GM12878 (cell line): ENCODE results near the gene CEP120. TPM values are rescaled to one million over a fixed set of nuclear protein-coding genes. Genes with fewer than 3 reads are reported as not detected.

ENCODE experiments used
- ATAC-seq: fragments of 200-7000 bp; cut with Tn5 transposase; 3 replicates; pipeline ENCODE4 v1.9.1; 2020; ENCODE audit warnings: mild to moderate bottlenecking, moderate library complexity
- BruUV-seq: library from RNA; stranded (reverse); fragments of 400-500 nt; replicated peaks from 2 replicates; lab custom pipeline; 2021; lab: Mats Ljungman, UMichigan
- CTCF ChIA-PET: fragments of 300-600 bp; sonication (Branson Sonifier 250); formaldehyde crosslinking; extraction: SDS; loops from one replicate; lab custom pipeline; 2021; ENCODE audit warnings: inconsistent platforms; lab: Yijun Ruan, JAX
- POLR2A ChIA-PET: fragments of 350-600 bp; formaldehyde crosslinking; extraction: SDS; loops from one replicate; lab custom pipeline; 2021; ENCODE audit warnings: inconsistent platforms; lab: Charles Lee
- RAD21 ChIA-PET: fragments of 300-600 bp; sonication (Branson Sonifier 250); formaldehyde crosslinking; loops from one replicate; lab custom pipeline; 2023; ENCODE audit warnings: antibody characterized with exemption; ENCODE audit not compliant: unreplicated experiment; lab: Charles Lee
- SMC1A ChIA-PET: fragments of 300-600 bp; sonication (Branson Sonifier 250); formaldehyde crosslinking; loops from one replicate; lab custom pipeline; 2023; ENCODE audit not compliant: unreplicated experiment, uncharacterized antibody; lab: Charles Lee
- DNase-seq: peaks from one replicate; pipeline ENCODE4 v3.0.0-alpha.2; 2011; ENCODE audit warnings: low read depth, low spot score
- FAIRE-seq: peaks from 3 replicates; lab custom pipeline; 2011; peaks lifted over from hg19 to GRCh38; lab: Jason Lieb, UNC
- H2AFZ ChIP-seq: 2 replicates; pipeline ENCODE4 v1.6.0; 2011; ENCODE audit warnings: low read depth, low read length, control low read depth; ENCODE audit not compliant: control insufficient read depth
- H3K27ac ChIP-seq: 2 replicates; pipeline ENCODE4 v1.5.1; 2011; ENCODE audit warnings: control low read depth; ENCODE audit not compliant: control insufficient read depth, insufficient read depth
- H3K27me3 ChIP-seq, 2 experiments: replicated peaks in 1 of 2; 2 replicates each; pipeline versions ENCODE4 v1.6.0 to v1.6.1; 2011; ENCODE audit warnings: low read length in 1 of 2; ENCODE audit not compliant: control insufficient read depth in 2 of 2, insufficient read depth in 2 of 2
- H3K36me3 ChIP-seq, 2 experiments: 2 replicates each; pipeline ENCODE4 v1.5.1; 2011; ENCODE audit warnings: low read length in 1 of 2; ENCODE audit not compliant: control insufficient read depth in 2 of 2, insufficient read depth in 2 of 2
- H3K4me1 ChIP-seq: 2 replicates; pipeline ENCODE4 v1.6.1; 2011; ENCODE audit warnings: mild to moderate bottlenecking, low read length, moderate library complexity, mixed read lengths; ENCODE audit not compliant: control insufficient read depth, insufficient read depth
- H3K4me2 ChIP-seq: 2 replicates; pipeline ENCODE4 v1.6.0; 2011; ENCODE audit warnings: control low read depth; ENCODE audit not compliant: control insufficient read depth, insufficient read depth
- H3K4me3 ChIP-seq: fragments of 200-600 bp; sonication (generic); 2 replicates; pipeline ENCODE4 v1.5.1; 2016
- H3K79me2 ChIP-seq: 2 replicates; pipeline ENCODE4 v1.6.0; 2011; ENCODE audit warnings: low read length; ENCODE audit not compliant: control insufficient read depth, insufficient read depth
- H3K9ac ChIP-seq: 2 replicates; pipeline ENCODE4 v1.8.0; 2011; ENCODE audit warnings: low read length, control low read depth, mixed read lengths; ENCODE audit not compliant: control insufficient read depth, insufficient read depth
- H3K9me3 ChIP-seq: replicated peaks from 3 replicates; pipeline ENCODE4 v1.5.1; 2011; ENCODE audit warnings: mild to moderate bottlenecking, low read length; ENCODE audit not compliant: control insufficient read depth, insufficient read depth
- H4K20me1 ChIP-seq: 2 replicates; pipeline ENCODE4 v1.6.0; 2011; ENCODE audit not compliant: control insufficient read depth, insufficient read depth
- EP300 ChIP-seq, 2 experiments: fragments of 150-350 bp in 1 of 2; IDR thresholded peaks; 2 replicates each; pipeline ENCODE4 v1.6.1; 2011 to 2012; ENCODE audit warnings: low read depth in 2 of 2, low read length in 2 of 2, borderline replicate concordance in 1 of 2, improper control_type of control experiment in 1 of 2, inconsistent platforms in 1 of 2; ENCODE audit not compliant: control insufficient read depth in 1 of 2
- MTA2 ChIP-seq: fragments of 450-650 bp; IDR thresholded peaks from 2 replicates; pipeline ENCODE4 v1.6.1; 2016; ENCODE audit warnings: low read depth, mild to moderate bottlenecking, moderate library complexity
- MTA3 ChIP-seq: IDR thresholded peaks from 2 replicates; pipeline ENCODE4 v1.6.1; 2012; ENCODE audit warnings: low read length, inconsistent platforms, borderline replicate concordance
- NFYA ChIP-seq: IDR thresholded peaks from 2 replicates; pipeline ENCODE4 v1.6.1; 2011; ENCODE audit warnings: low read depth, mild to moderate bottlenecking, low read length, improper control_type of control experiment, borderline replicate concordance
- SP1 ChIP-seq: IDR thresholded peaks from one replicate; pipeline ENCODE4 v1.6.1; 2011; ENCODE audit warnings: low read depth, low read length
- SREBF2 ChIP-seq: IDR thresholded peaks from 2 replicates; pipeline ENCODE4 v1.6.1; 2012; ENCODE audit warnings: mild to moderate bottlenecking, low read length
- STAT1 ChIP-seq: fragments of 450-650 bp; conservative IDR thresholded peaks from 2 replicates; pipeline ENCODE4 v1.6.1; 2014; ENCODE audit warnings: antibody characterized with exemption, mild to moderate bottlenecking
- WGBS: methylation state at CpG from one replicate; pipeline ENCODE4 v1.1.6; 2016; ENCODE audit warnings: low lambda C conversion rate; ENCODE audit not compliant: insufficient replicate concordance, insufficient coverage; ENCODE audit errors: missing lambda C conversion rate; 5-methylcytosine and 5-hydroxymethylcytosine counted together
- in situ Hi-C: fragments of 300-500 bp; cut with MboI; formaldehyde crosslinking; loops from 9 replicates; pipeline ENCODE4 v1.14.3; 2018; ENCODE audit warnings: mixed read lengths
- intact Hi-C: fragments of 100-400 bp; cut with micrococcal nuclease; formaldehyde crosslinking; loops from one replicate; pipeline ENCODE4 v1.14.2; 2022; ENCODE audit not compliant: unreplicated experiment
- polyA plus RNA-seq, 11 experiments: library from polyadenylated mRNA; depleted of rRNA in 4 of 11; unstranded in 6 of 11; stranded (reverse) in 5 of 11; fragments of >200 nt; fragmentation: Nextera tagmentation in 4 of 11; fragmentation: Illumina TruSeq in 1 of 11; extraction: Ambion mirVana in 4 of 11; extraction: Trizol in 1 of 11; gene quantifications; 1 replicate in 1 of 11; 2 replicates in 10 of 11; pipeline versions ENCODE4 v1.2.1 to v1.2.3, GENCODE V29; 2011 to 2016; ENCODE audit warnings: inconsistent platforms in 2 of 11, missing spikeins in 2 of 11, low read depth in 1 of 11
- total RNA-seq, 4 experiments: library from RNA; depleted of rRNA in 3 of 4; stranded (reverse); fragments of >200 nt in 3 of 4; fragmentation: Illumina TruSeq in 1 of 4; extraction: Trizol in 1 of 4; gene quantifications; 2 replicates each; pipeline versions ENCODE4 v1.2.1 to v1.2.3, GENCODE V29; 2013 to 2021
- TF ChIP-seq, protein P1 (sequence below), 3 experiments: IDR thresholded peaks in 2 of 3; conservative IDR thresholded peaks in 1 of 3; 2 replicates each; pipeline ENCODE4 v1.5.1; 2011; ENCODE audit warnings: low read depth in 3 of 3, low read length in 3 of 3, mild to moderate bottlenecking in 3 of 3, control low read depth in 2 of 3, moderate library complexity in 2 of 3, inconsistent platforms in 1 of 3, mixed read lengths in 1 of 3; ENCODE audit not compliant: control insufficient read depth in 2 of 3, insufficient read depth in 1 of 3; ENCODE audit errors: extremely low read depth in 1 of 3
- TF ChIP-seq, protein P2 (sequence below): fragments of 450-650 bp; IDR thresholded peaks from 2 replicates; pipeline ENCODE4 v1.6.1; 2017; ENCODE audit warnings: mild to moderate bottlenecking, low read depth, inconsistent platforms; ENCODE audit not compliant: poor library complexity, severe bottlenecking

The CEP120 gene
- total and polyA plus RNA-seq, 10 of the 15 experiments (the other 5 are each of a cell fraction or from before 2014, with no cell fraction given) = 4.1 to 23.0 (median 13.1) TPM

DNA sequence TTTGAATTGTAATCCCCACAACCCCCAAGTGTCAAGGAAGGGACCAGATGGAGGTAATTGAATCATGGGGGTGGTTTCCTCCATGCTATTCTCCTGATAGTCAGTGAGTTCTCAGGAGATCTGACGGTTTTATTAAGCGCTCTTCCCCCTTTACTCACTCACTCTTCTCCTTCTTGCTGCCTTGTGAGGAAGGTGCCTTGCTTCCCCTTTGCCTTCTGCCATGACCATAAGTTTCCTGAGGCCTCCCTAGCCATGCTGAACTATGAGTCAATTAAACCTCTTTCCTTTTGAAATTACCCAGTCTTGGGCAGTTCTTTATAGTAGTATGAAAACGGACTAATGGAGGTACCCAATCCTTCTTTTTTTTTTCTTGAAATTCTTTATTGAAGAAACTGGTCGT lies 2.2 kb upstream of the CEP120 start:
- Histone ChIP-seq H3K27me3 (no peaks in the 10 kb centered on the region), H3K9me3 (no peaks in the 10 kb centered on the region), H2AFZ (no peak overlapping the region), H4K20me1 (no peaks in the 10 kb centered on the region), H3K4me2 (no peak overlapping the region), H3K36me3 (peaks cover 0 to 3% of the 10 kb centered on the region in 2 experiments; a peak in 1 of 4 replicates), H3K9ac (no peak overlapping the region), H3K4me1 (no peaks in the 10 kb centered on the region; the same call in 1 of the 2 replicates), H3K79me2 (peaks cover 24% of the 10 kb centered on the region), H3K4me3 (no peak overlapping the region), H3K27ac (no peak overlapping the region)
- ChIA-PET CTCF (interaction anchor here (0.9 to 2.3 kb wide), 3 partner anchors 8 to 185 kb away, joined by 3 to 14 read pairs (median 3); no protein-coding TSS in a partner anchor), SMC1A (interaction anchor here (1.1 kb wide), 2 partner anchors 25 to 181 kb away, joined by 3 read pairs; no protein-coding TSS in a partner anchor), POLR2A (interaction anchor here (0.9 kb wide), 1 partner anchor 8 kb away, joined by 7 read pairs; no protein-coding TSS in a partner anchor), RAD21 (no interaction called here)
- DNase-seq = no peak
- FAIRE-seq = no peak
- ATAC-seq = no peak
- TF ChIP-seq, protein P1, sequence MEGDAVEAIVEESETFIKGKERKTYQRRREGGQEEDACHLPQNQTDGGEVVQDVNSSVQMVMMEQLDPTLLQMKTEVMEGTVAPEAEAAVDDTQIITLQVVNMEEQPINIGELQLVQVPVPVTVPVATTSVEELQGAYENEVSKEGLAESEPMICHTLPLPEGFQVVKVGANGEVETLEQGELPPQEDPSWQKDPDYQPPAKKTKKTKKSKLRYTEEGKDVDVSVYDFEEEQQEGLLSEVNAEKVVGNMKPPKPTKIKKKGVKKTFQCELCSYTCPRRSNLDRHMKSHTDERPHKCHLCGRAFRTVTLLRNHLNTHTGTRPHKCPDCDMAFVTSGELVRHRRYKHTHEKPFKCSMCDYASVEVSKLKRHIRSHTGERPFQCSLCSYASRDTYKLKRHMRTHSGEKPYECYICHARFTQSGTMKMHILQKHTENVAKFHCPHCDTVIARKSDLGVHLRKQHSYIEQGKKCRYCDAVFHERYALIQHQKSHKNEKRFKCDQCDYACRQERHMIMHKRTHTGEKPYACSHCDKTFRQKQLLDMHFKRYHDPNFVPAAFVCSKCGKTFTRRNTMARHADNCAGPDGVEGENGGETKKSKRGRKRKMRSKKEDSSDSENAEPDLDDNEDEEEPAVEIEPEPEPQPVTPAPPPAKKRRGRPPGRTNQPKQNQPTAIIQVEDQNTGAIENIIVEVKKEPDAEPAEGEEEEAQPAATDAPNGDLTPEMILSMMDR (IDR thresholded peaks at IDR 0.05 in 2 of 3, conservative IDR thresholded peaks at IDR 0.05 in 1 of 3; ENCODE audit: control insufficient read depth in 2 of 3, extremely low read depth in 1 of 3, insufficient read depth in 1 of 3, low read depth in 3 of 3, low read length in 3 of 3) = no peak
- TF ChIP-seq SP1 (no peak), MTA2 (no peak), MTA3 (no peak), NFYA (no peak), STAT1 (no peak), SREBF2 (no peak), EP300 (IDR thresholded peaks at IDR 0.05; ENCODE audit: borderline replicate concordance in 1 of 2, control insufficient read depth in 1 of 2, low read depth in 2 of 2, low read length in 2 of 2) (no peak)
- TF ChIP-seq, protein P2, sequence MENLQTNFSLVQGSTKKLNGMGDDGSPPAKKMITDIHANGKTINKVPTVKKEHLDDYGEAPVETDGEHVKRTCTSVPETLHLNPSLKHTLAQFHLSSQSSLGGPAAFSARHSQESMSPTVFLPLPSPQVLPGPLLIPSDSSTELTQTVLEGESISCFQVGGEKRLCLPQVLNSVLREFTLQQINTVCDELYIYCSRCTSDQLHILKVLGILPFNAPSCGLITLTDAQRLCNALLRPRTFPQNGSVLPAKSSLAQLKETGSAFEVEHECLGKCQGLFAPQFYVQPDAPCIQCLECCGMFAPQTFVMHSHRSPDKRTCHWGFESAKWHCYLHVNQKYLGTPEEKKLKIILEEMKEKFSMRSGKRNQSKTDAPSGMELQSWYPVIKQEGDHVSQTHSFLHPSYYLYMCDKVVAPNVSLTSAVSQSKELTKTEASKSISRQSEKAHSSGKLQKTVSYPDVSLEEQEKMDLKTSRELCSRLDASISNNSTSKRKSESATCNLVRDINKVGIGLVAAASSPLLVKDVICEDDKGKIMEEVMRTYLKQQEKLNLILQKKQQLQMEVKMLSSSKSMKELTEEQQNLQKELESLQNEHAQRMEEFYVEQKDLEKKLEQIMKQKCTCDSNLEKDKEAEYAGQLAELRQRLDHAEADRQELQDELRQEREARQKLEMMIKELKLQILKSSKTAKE = no peak
- BruUV-seq = no TSS peak
- 81% methylated on average over 4 of the region's 4 CpGs for WGBS
- intact Hi-C loops = no loop called here
- in situ Hi-C loops = no loop called here
